WTC11 (cell line): ENCODE results near the gene NUP50.

Source experiments
- ATF3 ChIP-seq: sonication (generic); formaldehyde crosslinking; conservative IDR thresholded peaks from 2 replicates; pipeline ENCODE4 v1.8.1; 2022; ENCODE audit warnings: mild to moderate bottlenecking, missing genetic modification reagents
- CREM ChIP-seq: sonication (generic); formaldehyde crosslinking; IDR thresholded peaks from 2 replicates; pipeline ENCODE4 v1.8.1; 2022; ENCODE audit warnings: mild to moderate bottlenecking, missing genetic modification reagents, moderate library complexity
- CTCF ChIP-seq: fragments of 200-600 bp; IDR thresholded peaks from 2 replicates; pipeline ENCODE4 v1.8.0; 2022; ENCODE audit warnings: antibody characterized with exemption
- E2F4 ChIP-seq: sonication (generic); formaldehyde crosslinking; IDR thresholded peaks from 2 replicates; pipeline ENCODE4 v1.8.1; 2022; ENCODE audit warnings: low read depth, mild to moderate bottlenecking, moderate library complexity, missing genetic modification reagents, borderline replicate concordance
- E2F5 ChIP-seq: sonication (generic); formaldehyde crosslinking; IDR thresholded peaks from 2 replicates; pipeline ENCODE4 v1.8.1; 2022; ENCODE audit warnings: mild to moderate bottlenecking, moderate library complexity, missing genetic modification reagents
- FOXJ3 ChIP-seq: sonication (generic); formaldehyde crosslinking; IDR thresholded peaks from 2 replicates; pipeline ENCODE4 v1.9.0; 2021; ENCODE audit warnings: missing genetic modification reagents, mild to moderate bottlenecking, borderline replicate concordance
- FOXP1 ChIP-seq: sonication (generic); formaldehyde crosslinking; IDR thresholded peaks from 2 replicates; pipeline ENCODE4 v1.8.0; 2022; ENCODE audit warnings: missing genetic modification reagents, mild to moderate bottlenecking, moderate library complexity, borderline replicate concordance
- HMGXB4 ChIP-seq: sonication (generic); formaldehyde crosslinking; IDR thresholded peaks from 2 replicates; pipeline ENCODE4 v1.8.1; 2023; ENCODE audit warnings: mild to moderate bottlenecking, moderate library complexity, missing genetic modification reagents
- IRF1 ChIP-seq: sonication (generic); formaldehyde crosslinking; IDR thresholded peaks from 2 replicates; pipeline ENCODE4 v1.8.0; 2023; ENCODE audit warnings: missing genetic modification reagents
- MAX ChIP-seq: sonication (generic); formaldehyde crosslinking; IDR thresholded peaks from 2 replicates; pipeline ENCODE4 v1.8.0; 2022; ENCODE audit warnings: mild to moderate bottlenecking, missing genetic modification reagents
- RELA ChIP-seq: sonication (generic); formaldehyde crosslinking; IDR thresholded peaks from 2 replicates; pipeline ENCODE4 v1.8.1; 2022; ENCODE audit warnings: missing genetic modification reagents, mild to moderate bottlenecking, borderline replicate concordance
- SP1 ChIP-seq: sonication (generic); formaldehyde crosslinking; conservative IDR thresholded peaks from 2 replicates; pipeline ENCODE4 v1.8.1; 2022; ENCODE audit warnings: missing genetic modification reagents
- TCF7 ChIP-seq: sonication (generic); formaldehyde crosslinking; IDR thresholded peaks from 2 replicates; pipeline ENCODE4 v1.8.0; 2022; ENCODE audit warnings: mild to moderate bottlenecking, low read depth, missing genetic modification reagents, moderate library complexity
- ZNF512 ChIP-seq: sonication (generic); formaldehyde crosslinking; IDR thresholded peaks from 2 replicates; pipeline ENCODE4 v1.8.1; 2022; ENCODE audit warnings: missing genetic modification reagents, borderline replicate concordance

- TF ChIP-seq FOXP1 (CRISPR knock-in tag) = no peak
- TF ChIP-seq CTCF = no peak
- no peak for TF ChIP-seq SP1 (CRISPR knock-in tag)
- TF ChIP-seq E2F5 (CRISPR knock-in tag) = no peak
- no peak for TF ChIP-seq FOXJ3 (CRISPR knock-in tag)
- no peak for TF ChIP-seq CREM (CRISPR knock-in tag)
- no peak for TF ChIP-seq ZNF512 (CRISPR knock-in tag)
- no peak for TF ChIP-seq IRF1 (CRISPR knock-in tag)
- no peak for TF ChIP-seq ATF3 (CRISPR knock-in tag)
- no peak for TF ChIP-seq MAX (CRISPR knock-in tag)
- TF ChIP-seq TCF7 (CRISPR knock-in tag) = no peak
- TF ChIP-seq E2F4 (CRISPR knock-in tag) = no peak
- no peak for TF ChIP-seq RELA (CRISPR knock-in tag)
- no peak for TF ChIP-seq HMGXB4 (CRISPR knock-in tag)
Observed at GRCh38 chr22:45142376-45142775, 21.3 kb upstream of the NUP50 start.
